SK-N-SH (cell line): Measurements from ENCODE around the gene ENKD1. TPM values are rescaled to one million over a fixed set of nuclear protein-coding genes. Genes with fewer than 3 reads are reported as not detected.

Source experiments
- CHD2 ChIP-seq: fragments of 150-350 bp; IDR thresholded peaks from 2 replicates; pipeline ENCODE4 v1.6.1; 2018; ENCODE audit warnings: low read length; ENCODE audit not compliant: partially characterized antibody
- ELF1 ChIP-seq: IDR thresholded peaks from 2 replicates; pipeline ENCODE4 v1.4.0; 2012
- EP300 ChIP-seq, 2 experiments: IDR thresholded peaks; 2 replicates each; pipeline versions ENCODE4 v1.4.0 to v1.6.1; 2012; ENCODE audit warnings: borderline replicate concordance in 1 of 2, low read depth in 1 of 2, low read length in 1 of 2
- FOSL2 ChIP-seq: IDR thresholded peaks from 2 replicates; pipeline ENCODE4 v1.4.0; 2012; ENCODE audit warnings: low read depth, mild to moderate bottlenecking, moderate library complexity, borderline replicate concordance
- FOXJ3 ChIP-seq: sonication (generic); formaldehyde crosslinking; IDR thresholded peaks from 2 replicates; pipeline ENCODE4 v1.5.1; 2020; ENCODE audit warnings: mild to moderate bottlenecking, missing genetic modification reagents
- FOXM1 ChIP-seq: IDR thresholded peaks from 2 replicates; pipeline ENCODE4 v1.4.0; 2012; ENCODE audit warnings: low read depth, mild to moderate bottlenecking
- MAX ChIP-seq: IDR thresholded peaks from 2 replicates; pipeline ENCODE4 v1.4.0; 2012; ENCODE audit warnings: low read depth
- MEF2A ChIP-seq: IDR thresholded peaks from 2 replicates; pipeline ENCODE4 v1.4.0; 2012; ENCODE audit warnings: low read depth, borderline replicate concordance
- MXI1 ChIP-seq: IDR thresholded peaks from 2 replicates; pipeline ENCODE4 v1.6.1; 2012; ENCODE audit warnings: mild to moderate bottlenecking, low read depth, low read length, improper control_type of control experiment
- NRF1 ChIP-seq: IDR thresholded peaks from 2 replicates; pipeline ENCODE4 v1.6.1; 2012; ENCODE audit warnings: low read depth, mild to moderate bottlenecking, low read length
- PBX3 ChIP-seq: IDR thresholded peaks from 2 replicates; pipeline ENCODE4; 2012
- RCOR1 ChIP-seq: fragments of 150-350 bp; IDR thresholded peaks from 2 replicates; pipeline ENCODE4 v1.6.1; 2017; ENCODE audit warnings: antibody characterized with exemption, low read length
- RFX5 ChIP-seq: IDR thresholded peaks from 2 replicates; pipeline ENCODE4 v1.6.1; 2012; ENCODE audit warnings: mild to moderate bottlenecking, improper control_type of control experiment, low read length
- RXRA ChIP-seq: IDR thresholded peaks from 2 replicates; pipeline ENCODE4 v1.4.0; 2012; ENCODE audit warnings: low read depth, mild to moderate bottlenecking, borderline replicate concordance
- SIN3A ChIP-seq: IDR thresholded peaks from 2 replicates; pipeline ENCODE4 v1.6.1; 2012; ENCODE audit warnings: low read depth, mild to moderate bottlenecking, low read length, moderate library complexity, borderline replicate concordance
- USF1 ChIP-seq: IDR thresholded peaks from 2 replicates; pipeline ENCODE4 v1.4.0; 2012; ENCODE audit warnings: low read depth, borderline replicate concordance
- USF2 ChIP-seq: fragments of 150-350 bp; IDR thresholded peaks from 2 replicates; pipeline ENCODE4 v1.6.1; 2017; ENCODE audit warnings: antibody characterized with exemption, low read length, low read depth, borderline replicate concordance
- ZBTB33 ChIP-seq: IDR thresholded peaks from 2 replicates; pipeline ENCODE4 v1.4.0; 2012; ENCODE audit warnings: low read depth, borderline replicate concordance
- polyA plus RNA-seq, 3 experiments: library from polyadenylated mRNA; depleted of rRNA; stranded (reverse); fragments of >200 nt; gene quantifications; 2 replicates each; pipeline ENCODE4 v1.2.3, GENCODE V29; 2012

The ENKD1 gene
- polyA plus RNA-seq, 1 of the 3 experiments (the other 2 are of a cell fraction), result 21.0 TPM

- no peak for TF ChIP-seq PBX3
- TF ChIP-seq CHD2, result no peak
- TF ChIP-seq MEF2A, result no peak
- no peak for TF ChIP-seq FOXJ3 (CRISPR knock-in tag)
- TF ChIP-seq RFX5, result no peak
- peak; percentile 77 for TF ChIP-seq MXI1
- no peak for TF ChIP-seq ZBTB33
- TF ChIP-seq RXRA, result no peak
- TF ChIP-seq SIN3A, result peak; percentile 56; the same call in 1 of the 2 replicates
- no peak for TF ChIP-seq USF1
- peak; percentile 51; the same call in 1 of the 2 replicates for TF ChIP-seq MAX
- TF ChIP-seq FOSL2, result no peak
- no peak for TF ChIP-seq FOXM1
- TF ChIP-seq USF2, result no peak
- TF ChIP-seq NRF1, result peak; percentile 42; the same call in 1 of the 2 replicates
- TF ChIP-seq RCOR1, result no peak
- no peak for TF ChIP-seq ELF1
- no peak for TF ChIP-seq EP300 (IDR thresholded peaks at IDR 0.05; ENCODE audit: borderline replicate concordance in 1 of 2, low read depth in 1 of 2, low read length in 1 of 2)
Measured at GRCh38 chr16:67660564-67661028, 6.0 kb downstream of the ENKD1 start, which contains the start of gene PARD6A (continued).
